ENCODE results near the gene ADGRD2.
"Not testable (repeated sequence)": the region's sequence is repeated elsewhere in the genome, so short reads cannot be mapped to it uniquely, and the experiment has no call there.

Gene ADGRD2

DNA sequence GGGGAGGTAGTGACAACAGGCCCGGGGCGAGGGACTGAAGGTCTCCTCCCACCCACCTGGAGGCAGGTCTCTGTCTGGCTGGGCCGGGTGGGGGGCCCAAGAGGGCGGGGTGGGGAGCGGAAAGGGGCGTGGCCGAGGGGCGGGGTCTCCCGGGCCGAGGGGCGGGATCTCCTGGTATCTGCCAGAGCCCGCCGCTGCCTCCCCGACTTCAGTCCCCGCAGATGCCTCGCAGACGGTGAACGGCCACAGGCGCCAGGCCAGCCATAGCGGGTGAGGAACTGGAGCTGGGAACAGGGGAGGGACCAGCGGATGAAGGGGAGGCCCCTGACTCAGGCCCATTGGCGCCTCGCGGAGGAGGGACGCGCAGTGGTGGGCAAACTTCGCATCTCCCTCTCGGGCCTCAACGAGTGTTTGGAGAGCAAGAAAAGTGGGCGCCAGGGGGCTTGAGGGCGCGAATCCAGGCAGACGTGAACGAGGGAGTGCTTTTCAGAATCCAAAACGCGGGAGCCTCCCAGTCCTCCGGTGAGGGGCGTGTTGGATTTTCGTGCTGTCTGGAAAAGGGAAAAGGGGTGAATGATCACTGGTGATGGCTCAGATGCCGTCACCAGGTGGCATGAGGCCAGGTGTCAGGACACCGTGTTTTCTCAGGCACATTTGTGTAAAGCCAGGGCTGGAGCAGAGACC lies at the start of gene ADGRD2:
ADGRD2 (plus strand) TSS at position 211 of the 684 bp plus-strand sequence. CDS start 1,216 bp downstream, outside the sequence.
- DNase-seq = peak; percentile 26

DNA sequence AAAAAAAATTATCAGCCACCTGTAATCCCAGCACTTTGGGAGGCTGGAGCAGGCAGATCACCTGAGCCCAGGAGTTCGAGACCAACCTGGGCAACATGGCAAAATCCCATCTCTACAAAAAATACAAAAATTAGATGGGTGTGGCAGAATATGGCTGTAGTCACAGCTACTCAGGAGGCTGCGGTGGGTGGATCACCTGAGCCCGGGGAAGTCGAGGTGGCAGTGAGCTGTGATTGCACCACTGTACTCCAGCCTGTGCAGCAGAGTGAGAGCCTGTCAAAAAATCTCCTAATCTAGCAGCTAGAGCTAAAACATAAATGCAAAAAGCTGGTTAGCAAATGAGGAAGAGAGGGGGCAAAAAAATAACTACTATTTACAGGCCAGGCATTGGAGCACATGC lies 47.0 kb upstream of the ADGRD2 start:
- DNase-seq = no peak

GRCh38 chr9:124409410-124409809 lies 40.8 kb upstream of the ADGRD2 start:
- no peak for DNase-seq

DNA sequence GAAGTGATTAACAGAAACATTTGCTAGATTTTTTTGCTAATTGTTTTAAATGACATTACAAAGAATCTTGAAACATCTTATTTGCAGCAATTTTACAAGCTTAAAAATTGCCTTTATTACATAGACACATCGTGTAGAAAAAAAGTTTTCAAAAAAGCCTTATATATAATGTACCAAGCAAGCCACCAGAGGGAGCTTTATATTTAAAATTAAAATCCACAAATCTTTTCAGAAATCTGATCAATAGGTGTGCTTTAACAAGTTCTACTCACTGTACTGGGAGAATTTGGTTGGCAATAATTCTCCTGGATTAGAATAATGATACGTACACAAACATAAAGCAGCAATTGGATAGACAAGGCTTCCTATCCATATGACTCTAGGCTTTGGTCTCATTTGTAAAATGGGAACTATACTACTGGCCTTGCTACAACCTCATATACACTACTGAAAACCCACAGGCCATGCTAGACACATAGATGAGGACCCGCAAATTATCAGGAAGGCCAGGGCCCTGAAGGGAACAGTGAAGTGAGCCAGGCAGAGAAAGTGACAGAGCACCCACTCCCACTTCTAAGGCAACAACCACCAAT lies 39.8 kb upstream of the ADGRD2 start:
- DNase-seq = no peak

GRCh38 chr9:124411514-124412227 lies 38.6 kb upstream of the ADGRD2 start:
- DNase-seq = peak; percentile 53

GRCh38 chr9:124412228-124412575 lies 38.0 kb upstream of the ADGRD2 start:
- DNase-seq = no peak

DNA sequence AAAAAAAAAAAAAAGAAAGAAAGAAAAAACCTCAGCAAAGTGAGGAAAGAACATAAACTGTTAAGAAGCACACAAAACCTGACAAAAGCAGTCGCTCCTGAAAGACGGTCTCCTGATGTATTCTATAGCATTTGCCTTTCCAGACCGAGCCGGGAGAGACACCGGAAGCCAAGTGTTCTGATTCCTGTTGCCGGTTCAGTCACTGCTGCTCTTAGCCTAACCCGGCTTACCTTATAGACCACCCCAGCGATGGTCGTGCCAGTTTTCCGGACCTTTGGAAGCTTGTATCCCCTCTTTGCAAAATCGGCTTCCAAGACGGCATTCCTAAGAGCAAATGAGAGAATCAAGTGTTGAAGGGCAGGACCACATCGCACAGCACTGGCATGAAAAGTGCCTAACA lies 35.6 kb upstream of the ADGRD2 start:
- DNase-seq = no peak

DNA sequence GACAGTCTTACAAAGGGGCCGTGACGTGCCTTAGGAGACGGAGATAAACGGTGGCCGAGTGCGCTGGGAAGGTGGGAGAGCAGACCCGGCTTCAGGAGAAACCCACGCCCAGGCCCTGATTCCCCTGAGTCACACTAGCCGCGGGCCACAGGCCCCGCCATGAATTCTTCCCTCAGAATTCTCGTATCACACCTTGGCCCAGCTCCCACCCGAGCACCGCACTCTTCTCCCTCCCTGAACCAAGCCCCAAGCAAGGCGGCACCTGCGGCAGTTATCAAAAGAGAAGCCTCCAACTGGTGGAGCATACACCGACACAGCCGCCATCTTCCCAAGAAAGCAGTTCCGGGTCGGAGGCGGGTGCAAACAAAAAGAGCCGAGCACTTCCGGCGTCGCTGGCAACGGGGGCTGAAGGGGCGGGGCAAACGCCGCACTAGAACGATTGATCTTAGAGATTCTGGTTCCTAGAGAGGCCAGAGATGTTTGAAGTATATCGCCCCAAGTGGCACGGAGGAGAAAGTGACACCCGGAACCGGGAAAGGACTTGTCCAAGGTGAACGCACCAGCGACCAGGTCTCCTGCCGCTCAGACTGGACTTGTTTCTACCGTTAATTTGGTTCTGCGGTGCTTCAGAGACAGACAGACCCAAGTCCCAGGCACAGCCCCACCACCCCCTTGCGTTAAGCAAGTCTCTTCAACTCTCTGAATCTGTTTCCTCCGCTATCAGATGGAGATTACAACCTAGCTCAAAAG lies 35.0 kb upstream of the ADGRD2 start, which contains the start of gene PSMB7:
PSMB7 (minus strand) TSS at position 341 of the 750 bp plus-strand sequence; CDS start at position 324, 17 bp downstream.
- peak; percentile 96 for DNase-seq

GRCh38 chr9:124415852-124416484 lies 34.3 kb upstream of the ADGRD2 start:
- no peak for DNase-seq

GRCh38 chr9:124419832-124420489 lies 30.3 kb upstream of the ADGRD2 start:
- no peak for DNase-seq

DNA sequence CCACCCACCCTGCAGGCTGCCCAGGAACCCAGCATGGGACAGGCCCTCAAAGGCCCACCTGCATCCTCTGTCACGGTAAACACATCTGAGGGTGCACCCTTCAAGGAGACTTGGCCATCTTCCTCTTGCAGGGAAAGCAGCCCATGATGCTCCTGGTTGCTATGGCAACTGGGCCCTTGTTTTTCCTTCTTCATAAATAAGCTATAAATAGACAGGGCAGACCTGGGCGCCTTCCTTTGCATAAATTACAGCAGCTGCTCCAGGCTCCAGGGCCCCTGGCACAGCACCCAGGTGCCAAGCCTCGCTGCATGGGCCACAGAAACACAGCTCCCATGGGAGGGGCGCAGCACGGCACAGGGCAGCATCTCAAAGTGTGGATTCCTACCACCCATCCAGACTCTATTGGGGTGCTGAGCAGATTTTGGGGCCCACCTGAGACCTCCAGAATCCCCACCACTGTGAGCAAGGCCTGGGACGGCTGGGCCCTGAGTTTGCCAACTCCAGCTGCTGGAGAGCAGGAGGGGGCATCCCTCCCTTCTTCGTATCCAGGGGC lies 29.2 kb upstream of the ADGRD2 start:
- DNase-seq = no peak

- no peak for DNase-seq
Measured at GRCh38 chr9:124423155-124423554, 27.1 kb upstream of the ADGRD2 start.

- no peak for DNase-seq
Measured at GRCh38 chr9:124423591-124423990, 26.7 kb upstream of the ADGRD2 start.

- not testable (repeated sequence) for DNase-seq
Measured at GRCh38 chr9:124425733-124426132, 24.5 kb upstream of the ADGRD2 start.

GRCh38 chr9:124426361-124426760 lies 23.9 kb upstream of the ADGRD2 start:
- DNase-seq = no peak

- DNase-seq = no peak
Measured at GRCh38 chr9:124427281-124427680, 23.0 kb upstream of the ADGRD2 start.

- no peak for DNase-seq
Measured at GRCh38 chr9:124428751-124429529, 21.3 kb upstream of the ADGRD2 start.

GRCh38 chr9:124429530-124429867 lies 20.8 kb upstream of the ADGRD2 start:
- DNase-seq = no peak

- no peak for DNase-seq
Measured at GRCh38 chr9:124436320-124436719, 13.9 kb upstream of the ADGRD2 start.

DNA sequence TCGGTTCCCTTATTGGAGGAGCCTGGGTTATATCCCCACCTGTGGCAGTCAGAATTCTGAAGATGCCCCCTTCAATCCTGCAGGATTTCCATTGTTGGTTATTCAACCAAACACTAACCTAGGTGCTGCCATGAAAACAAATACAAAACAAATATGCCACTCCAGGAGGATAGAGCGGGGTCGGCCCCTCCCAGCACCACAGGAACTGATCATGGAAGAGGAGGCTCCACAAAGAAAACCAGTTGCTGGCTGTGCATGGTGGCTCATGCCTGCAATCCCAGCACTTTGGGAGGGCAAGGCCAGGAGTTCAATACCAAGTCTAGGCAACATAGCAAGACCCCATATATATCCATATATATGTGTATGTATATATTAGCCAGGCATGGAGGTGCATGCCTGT lies 13.2 kb upstream of the ADGRD2 start:
- no peak for DNase-seq

GRCh38 chr9:124438091-124438490 lies 12.2 kb upstream of the ADGRD2 start:
- DNase-seq = no peak

Measured in fibroblast of skin of right quadriceps (primary cell).